Spleen (tissue), 7 donors: ENCODE results near the gene SPDEF.

Source experiments
- POLR2AphosphoS5 ChIP-seq, 3 donors: sonication (generic); formaldehyde crosslinking; IDR thresholded peaks; one replicate each; pipeline ENCODE4 v1.5.1; 2017; ENCODE audit warnings: antibody characterized with exemption in 3 of 3
- TF ChIP-seq, protein P1 (sequence below), 11 experiments: fragments of 200-600 bp in 7 of 11; fragments of 450-650 bp in 4 of 11; sonication (generic) in 4 of 11; IDR thresholded peaks in 8 of 11; conservative IDR thresholded peaks in 3 of 11; 1 replicate in 7 of 11; 2 replicates in 4 of 11; pipeline versions ENCODE4 v1.4.0 to v1.8.0; 2016 to 2021; ENCODE audit warnings: antibody characterized with exemption in 11 of 11, inconsistent platforms in 4 of 11, mild to moderate bottlenecking in 1 of 11
- donor health status: DM: no; HTN: no; CAD: no; lungs with moderate emphysema.
- donor health status: DM: no; HTN: no; CAD: no.
- donor health status: DM: no; HTN: no; CAD: no.

DNA sequence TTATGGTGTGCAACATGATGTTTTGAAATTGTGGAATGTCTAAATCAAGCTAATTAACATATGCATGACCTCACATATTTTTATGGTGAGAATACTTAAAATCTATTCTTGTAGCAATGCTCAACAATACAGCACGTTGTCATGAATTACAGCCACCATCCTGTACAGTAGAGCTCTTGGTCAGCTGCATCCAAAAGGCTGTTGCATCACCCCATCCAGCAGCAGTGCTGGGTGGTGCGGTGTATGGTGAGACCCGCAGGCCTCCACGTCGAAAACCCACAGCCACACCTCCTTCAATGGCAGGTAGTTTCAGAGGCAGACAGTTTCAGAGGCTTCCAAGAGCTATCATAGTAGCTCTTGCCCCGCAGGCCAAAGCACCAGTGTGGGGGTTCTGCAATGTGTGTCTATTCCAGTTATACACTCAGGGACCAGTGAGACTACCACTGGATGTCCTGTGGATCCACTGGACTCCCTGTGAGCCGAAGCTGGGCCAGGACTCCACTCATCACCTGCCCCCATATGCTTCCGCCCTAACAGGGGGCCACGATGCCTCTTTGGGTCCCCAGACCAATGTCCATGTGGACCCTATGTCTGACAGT lies 66.8 kb downstream of the SPDEF start:
- TF ChIP-seq POLR2AphosphoS5 (IDR thresholded peaks at IDR 0.05) = no peak
- TF ChIP-seq, protein P1, sequence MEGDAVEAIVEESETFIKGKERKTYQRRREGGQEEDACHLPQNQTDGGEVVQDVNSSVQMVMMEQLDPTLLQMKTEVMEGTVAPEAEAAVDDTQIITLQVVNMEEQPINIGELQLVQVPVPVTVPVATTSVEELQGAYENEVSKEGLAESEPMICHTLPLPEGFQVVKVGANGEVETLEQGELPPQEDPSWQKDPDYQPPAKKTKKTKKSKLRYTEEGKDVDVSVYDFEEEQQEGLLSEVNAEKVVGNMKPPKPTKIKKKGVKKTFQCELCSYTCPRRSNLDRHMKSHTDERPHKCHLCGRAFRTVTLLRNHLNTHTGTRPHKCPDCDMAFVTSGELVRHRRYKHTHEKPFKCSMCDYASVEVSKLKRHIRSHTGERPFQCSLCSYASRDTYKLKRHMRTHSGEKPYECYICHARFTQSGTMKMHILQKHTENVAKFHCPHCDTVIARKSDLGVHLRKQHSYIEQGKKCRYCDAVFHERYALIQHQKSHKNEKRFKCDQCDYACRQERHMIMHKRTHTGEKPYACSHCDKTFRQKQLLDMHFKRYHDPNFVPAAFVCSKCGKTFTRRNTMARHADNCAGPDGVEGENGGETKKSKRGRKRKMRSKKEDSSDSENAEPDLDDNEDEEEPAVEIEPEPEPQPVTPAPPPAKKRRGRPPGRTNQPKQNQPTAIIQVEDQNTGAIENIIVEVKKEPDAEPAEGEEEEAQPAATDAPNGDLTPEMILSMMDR (IDR thresholded peaks at IDR 0.05 in 8 of 11, conservative IDR thresholded peaks at IDR 0.05 in 3 of 11) = no peak
